GM12875 (cell line): ENCODE measurements around the gene ALB.
"Not testable (repeated sequence)": the region's sequence is repeated elsewhere in the genome, so short reads cannot be mapped to it uniquely, and the experiment has no call there.

ENCODE experiments used
- H3K4me3 ChIP-seq: one replicate; pipeline ENCODE4 v1.5.1; 2011; ENCODE audit warnings: low read depth, low read length, control low read depth
- TF ChIP-seq, protein P1 (sequence below): IDR thresholded peaks from 2 replicates; pipeline ENCODE4 v1.5.1; 2011; ENCODE audit warnings: low read depth, mild to moderate bottlenecking, control low read depth, inconsistent platforms, low read length, moderate library complexity, borderline replicate concordance; ENCODE audit not compliant: insufficient read depth

Gene ALB

DNA sequence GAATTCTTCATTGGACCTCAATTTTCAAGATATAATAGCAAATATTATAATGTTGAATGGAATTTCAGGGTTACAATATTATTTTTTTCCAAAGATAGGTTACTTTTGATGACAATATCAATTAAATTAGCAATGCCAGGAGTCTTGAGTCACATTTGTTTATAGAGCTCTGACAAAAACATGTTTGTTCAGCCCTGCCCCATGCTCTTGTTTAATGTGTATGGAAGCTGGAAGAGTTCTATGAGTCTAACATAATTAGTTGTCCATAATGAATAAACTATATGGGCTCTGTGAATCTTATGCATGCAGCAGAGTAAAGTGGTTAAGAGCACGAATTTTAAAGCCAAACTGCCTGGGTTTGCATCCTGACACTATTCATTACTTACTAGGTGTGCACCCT is 22.9 kb upstream of the ALB start:
- H3K4me3 ChIP-seq, result no peak overlapping the region
- TF ChIP-seq, protein P1, sequence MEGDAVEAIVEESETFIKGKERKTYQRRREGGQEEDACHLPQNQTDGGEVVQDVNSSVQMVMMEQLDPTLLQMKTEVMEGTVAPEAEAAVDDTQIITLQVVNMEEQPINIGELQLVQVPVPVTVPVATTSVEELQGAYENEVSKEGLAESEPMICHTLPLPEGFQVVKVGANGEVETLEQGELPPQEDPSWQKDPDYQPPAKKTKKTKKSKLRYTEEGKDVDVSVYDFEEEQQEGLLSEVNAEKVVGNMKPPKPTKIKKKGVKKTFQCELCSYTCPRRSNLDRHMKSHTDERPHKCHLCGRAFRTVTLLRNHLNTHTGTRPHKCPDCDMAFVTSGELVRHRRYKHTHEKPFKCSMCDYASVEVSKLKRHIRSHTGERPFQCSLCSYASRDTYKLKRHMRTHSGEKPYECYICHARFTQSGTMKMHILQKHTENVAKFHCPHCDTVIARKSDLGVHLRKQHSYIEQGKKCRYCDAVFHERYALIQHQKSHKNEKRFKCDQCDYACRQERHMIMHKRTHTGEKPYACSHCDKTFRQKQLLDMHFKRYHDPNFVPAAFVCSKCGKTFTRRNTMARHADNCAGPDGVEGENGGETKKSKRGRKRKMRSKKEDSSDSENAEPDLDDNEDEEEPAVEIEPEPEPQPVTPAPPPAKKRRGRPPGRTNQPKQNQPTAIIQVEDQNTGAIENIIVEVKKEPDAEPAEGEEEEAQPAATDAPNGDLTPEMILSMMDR, result no peak

DNA sequence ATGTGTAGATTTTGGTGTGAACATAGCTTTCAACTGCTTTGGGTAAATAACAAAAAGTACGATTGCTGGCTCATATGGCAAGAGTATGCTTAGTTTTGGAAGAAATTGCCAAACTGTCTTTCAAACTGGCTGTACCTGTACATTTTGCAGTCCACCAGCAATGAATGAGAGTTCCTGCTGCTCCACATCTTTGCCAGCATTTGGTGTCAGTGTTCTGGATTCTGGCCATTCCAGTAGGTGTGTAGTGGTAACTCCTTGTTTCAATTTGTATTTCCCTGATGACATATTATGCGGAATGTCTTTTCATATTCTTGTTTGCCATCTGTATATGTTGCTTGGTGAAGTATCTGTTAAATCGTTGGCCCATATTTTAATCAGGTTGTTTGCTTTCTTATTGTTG is 20.6 kb upstream of the ALB start:
- TF ChIP-seq, protein P1, result no peak
- H3K4me3 ChIP-seq, result no peak overlapping the region

DNA sequence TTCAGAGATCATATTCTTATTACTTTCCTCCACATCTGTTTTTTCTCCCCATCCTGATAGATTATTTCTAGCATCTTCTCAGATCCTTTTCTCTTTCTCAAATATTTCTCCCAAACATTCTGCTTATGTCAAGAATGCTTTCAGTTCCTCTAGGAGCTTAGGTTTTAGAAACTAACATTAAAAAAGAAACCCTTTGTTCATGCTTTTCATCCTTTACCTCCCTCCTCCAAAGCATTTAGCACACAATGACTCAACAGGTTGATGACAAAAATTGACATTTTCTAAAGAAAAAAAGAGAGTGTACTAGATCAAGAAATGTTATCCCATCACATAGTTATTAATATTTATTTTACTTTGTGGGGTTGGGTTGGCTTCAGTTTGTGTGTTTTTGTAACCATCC is 16.5 kb upstream of the ALB start:
- H3K4me3 ChIP-seq, result no peak overlapping the region
- TF ChIP-seq, protein P1, result no peak

DNA sequence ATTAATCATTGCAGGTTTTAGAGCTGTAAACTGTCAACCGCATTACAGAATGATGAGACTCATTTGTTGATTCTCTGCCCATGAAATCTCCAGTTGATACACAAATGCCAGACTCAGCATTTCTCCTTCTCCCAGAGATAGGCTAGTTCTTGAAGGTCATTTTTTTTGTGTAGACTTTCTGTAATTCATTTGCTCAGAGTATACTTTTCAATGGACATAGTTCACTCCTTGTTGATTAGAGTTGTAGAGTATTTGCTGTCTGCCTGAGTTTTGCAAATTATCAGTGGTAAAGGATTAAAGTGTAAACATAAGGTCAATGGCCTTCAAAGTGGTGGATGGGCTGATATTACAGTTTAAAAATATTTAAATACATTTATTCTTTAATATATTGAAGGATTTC is 15.2 kb upstream of the ALB start:
- TF ChIP-seq, protein P1, result no peak
- H3K4me3 ChIP-seq, result no peak overlapping the region

DNA sequence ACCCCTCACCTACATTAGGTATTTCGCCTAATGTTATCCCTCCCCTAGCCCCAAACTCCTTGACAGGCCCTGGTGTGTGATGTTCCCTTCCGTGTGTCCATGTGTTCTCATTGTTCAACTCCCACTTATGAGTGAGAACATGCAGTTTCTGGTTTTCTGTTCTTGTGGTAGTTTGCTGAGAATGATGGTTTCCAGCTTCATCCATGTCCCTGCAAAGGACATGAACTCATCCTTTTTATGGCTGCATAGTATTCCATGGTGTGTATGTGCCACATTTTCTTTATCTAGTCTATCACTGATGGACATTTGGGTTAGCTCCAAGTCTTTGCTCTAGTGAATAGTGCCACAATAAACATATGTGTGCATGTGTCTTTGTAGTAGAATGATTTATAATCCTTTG is 14.4 kb upstream of the ALB start:
- H3K4me3 ChIP-seq, result not testable (repeated sequence)

DNA sequence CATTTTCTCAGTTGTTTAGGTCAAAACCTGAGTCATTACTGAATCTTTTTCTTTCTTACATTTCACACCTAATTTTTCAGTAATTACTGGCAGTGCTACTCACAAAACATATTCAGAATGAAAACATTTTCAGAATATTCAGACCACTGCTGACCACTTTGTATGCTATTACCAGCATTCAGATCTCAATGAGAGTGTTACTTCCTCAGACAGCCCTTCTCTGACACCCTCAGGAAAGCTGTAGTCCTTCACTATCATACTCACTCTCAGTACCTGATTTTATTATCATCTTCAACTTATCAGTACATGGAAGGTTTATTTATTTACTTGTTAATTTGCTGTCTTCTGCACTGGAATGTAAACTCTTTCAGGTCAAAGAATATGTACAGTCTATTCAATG is 12.3 kb upstream of the ALB start:
- TF ChIP-seq, protein P1, result no peak
- no peak overlapping the region for H3K4me3 ChIP-seq

DNA sequence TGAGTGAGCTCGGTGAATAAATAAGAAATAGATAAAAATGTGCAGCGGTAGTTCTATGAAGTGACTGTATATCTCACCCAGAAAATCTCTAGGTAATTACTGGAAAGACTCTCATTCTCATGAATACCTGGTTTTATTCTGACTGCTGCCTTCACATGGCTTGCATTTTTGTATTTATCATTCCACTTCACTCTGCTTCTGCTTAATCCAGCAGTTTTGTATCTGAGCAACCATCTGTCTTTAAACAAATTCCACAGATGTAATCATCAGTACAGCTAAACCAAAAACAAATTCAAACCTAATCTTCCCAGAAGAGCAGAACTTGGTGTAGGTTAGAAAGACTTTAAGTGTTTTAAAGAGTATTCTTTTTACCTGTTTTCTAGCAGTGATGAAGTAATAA is 11.2 kb upstream of the ALB start:
- TF ChIP-seq, protein P1, result no peak
- no peak overlapping the region for H3K4me3 ChIP-seq

DNA sequence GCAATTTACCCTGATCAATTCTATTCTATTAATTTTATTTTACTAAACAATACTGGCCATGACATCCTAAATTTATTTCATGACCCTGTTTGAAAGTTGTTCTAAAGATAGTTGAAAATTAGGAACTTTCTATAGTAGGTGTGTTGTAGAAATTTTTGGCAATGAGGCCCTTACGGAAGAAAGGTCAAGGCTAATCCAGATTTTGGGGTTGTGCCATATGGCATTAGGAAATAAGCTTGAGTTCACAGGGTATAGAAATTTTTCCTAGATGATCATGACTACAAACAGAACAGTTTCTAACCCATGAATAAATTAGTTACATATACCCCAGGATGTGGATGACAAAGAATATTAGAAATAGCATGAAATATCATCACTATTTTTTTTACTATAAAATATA is 7.8 kb upstream of the ALB start:
- TF ChIP-seq, protein P1, result no peak
- no peak overlapping the region for H3K4me3 ChIP-seq
